ENCODE results near the gene SWAP70.

The SWAP70 gene

DNA sequence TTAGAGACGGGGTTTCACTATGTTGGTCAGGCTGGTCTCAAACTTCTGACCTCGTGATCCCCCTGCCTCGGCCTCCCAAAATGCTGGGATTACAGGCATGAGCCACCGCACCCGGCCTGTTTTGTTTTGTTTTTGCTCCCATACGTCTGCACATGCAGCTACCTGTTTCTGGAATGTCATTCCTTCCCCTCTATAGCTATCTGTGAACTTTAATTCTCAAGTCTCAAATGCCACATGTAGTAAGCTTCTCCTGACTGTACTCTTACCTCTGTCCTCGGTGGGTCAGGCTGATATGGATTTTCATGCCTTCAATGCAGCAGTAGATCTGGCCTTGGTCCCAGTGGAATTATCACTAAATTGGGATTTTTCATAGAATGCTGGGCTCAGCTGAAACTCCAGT, 12.4 kb upstream of the SWAP70 start:
- in situ Hi-C loops (cut with MboI; ENCODE audit: low sequenced_read_pairs) = no loop called here

- in situ Hi-C loops (cut with MboI; ENCODE audit: low sequenced_read_pairs) = no loop called here
Observed at GRCh38 chr11:9651899-9652748, 11.8 kb upstream of the SWAP70 start.

DNA sequence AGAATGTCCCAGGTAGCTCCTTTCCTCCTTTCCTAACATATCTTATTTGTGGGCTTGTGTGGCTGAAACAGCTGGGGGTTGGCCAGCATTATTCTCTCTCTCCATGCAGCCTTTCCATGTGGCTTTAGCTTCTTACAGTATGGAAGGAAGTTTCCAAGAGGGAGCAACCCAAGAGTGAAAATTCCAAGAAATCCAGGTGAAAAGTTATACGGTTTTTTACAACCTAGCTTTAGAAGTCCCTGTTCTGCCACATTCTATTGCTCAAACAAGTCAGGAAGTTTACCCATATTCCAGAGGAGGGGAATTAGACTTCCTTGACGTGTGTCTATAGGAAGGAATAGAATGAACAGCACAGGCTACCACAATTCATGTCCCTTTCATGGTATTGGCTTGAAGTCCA, 10.0 kb upstream of the SWAP70 start:
- in situ Hi-C loops (cut with MboI; ENCODE audit: low sequenced_read_pairs) = no loop called here

- in situ Hi-C loops (cut with MboI; ENCODE audit: low sequenced_read_pairs) = no loop called here
Observed at GRCh38 chr11:9656864-9657263, 7.0 kb upstream of the SWAP70 start.

DNA sequence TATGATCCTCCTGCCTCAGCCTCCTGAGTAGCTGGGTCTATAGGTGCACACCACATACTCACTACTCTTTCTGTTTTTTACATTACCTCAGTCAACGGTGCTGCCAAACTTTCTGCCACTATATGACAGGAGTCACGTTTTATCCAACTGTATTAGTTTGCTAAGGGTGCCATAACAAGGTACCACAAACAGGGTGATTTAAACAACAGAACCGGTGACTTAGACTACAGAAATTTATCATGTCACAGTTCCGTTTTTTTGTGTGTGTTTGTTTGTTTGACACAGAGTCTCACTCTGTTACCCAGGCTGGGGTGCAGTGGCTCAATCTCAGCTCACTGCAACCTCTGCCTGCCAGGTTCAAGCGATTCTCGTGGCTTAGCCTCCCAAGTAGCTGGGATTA, 6.3 kb upstream of the SWAP70 start:
- in situ Hi-C loops (cut with MboI; ENCODE audit: low sequenced_read_pairs) = no loop called here

DNA sequence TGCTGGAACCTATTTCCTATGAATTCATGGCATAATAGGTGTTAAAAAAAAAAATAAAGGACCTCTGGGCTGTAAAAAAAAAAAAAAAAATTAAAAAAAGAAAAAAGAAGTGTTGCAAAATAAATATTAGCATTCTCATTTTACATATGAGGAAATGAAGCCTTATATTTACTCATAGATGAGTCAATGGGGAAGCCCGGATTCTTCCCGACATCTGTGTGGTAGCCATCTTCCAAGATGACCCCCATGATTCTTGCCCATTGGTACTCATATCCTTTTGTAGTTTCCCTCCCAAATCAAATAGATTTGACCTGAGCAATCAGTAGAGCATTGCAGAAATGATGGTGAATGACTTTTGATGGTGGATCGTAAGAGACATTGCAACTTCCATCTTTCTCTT, 3.0 kb upstream of the SWAP70 start:
- in situ Hi-C loops (cut with MboI; ENCODE audit: low sequenced_read_pairs) = no loop called here

- in situ Hi-C loops (cut with MboI; ENCODE audit: low sequenced_read_pairs) = no loop called here
Observed at GRCh38 chr11:9662273-9662672, 1.6 kb upstream of the SWAP70 start.

DNA sequence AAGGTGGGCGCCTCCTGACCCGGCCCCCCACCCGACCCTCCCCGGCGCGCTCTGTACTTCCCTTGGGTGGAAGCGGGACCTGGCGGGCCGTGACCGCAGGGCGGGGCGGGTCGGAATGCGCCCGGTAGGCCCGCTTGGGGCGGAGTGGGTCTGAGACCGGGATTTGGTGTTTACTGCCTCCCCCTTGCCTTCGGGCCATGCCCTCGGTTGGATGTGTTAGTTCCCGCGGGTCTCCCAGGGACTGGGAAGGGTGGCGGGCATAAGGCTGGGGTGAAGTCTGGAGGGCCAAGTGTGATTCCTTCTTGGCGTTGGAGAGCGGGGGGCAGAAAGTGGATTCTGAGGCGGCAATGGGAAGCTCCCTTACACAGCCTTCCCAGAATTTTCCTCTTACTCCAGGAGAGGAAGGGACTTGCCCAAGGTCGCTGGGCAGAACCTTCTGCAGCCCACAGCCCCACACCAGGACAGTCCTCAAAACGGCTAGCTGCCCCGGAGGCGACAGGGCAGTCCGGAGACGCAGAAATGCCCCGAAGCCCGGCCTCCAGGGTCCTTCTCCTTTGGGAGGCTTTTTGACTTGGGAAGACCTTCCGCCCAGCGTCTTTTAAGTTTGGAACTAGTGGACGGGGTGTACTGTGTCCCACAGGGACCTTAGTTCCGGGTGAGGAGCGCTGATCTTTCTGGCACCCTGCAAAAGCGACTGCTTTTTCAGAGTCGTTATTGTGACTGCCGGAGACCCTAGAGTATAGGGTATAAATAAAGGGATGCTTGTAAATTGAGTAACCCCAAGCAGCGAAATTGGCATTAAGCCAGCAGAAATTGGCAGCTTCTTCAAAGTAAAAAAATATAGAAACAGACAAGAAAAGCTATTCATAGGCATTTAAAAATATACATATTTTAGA, 647 bp downstream of the SWAP70 start:
- in situ Hi-C loops (cut with MboI; ENCODE audit: low sequenced_read_pairs) = no loop called here

GRCh38 chr11:9665749-9666148, 1.9 kb downstream of the SWAP70 start:
- in situ Hi-C loops (cut with MboI; ENCODE audit: low sequenced_read_pairs) = no loop called here

GRCh38 chr11:9669954-9670353, 6.1 kb downstream of the SWAP70 start:
- in situ Hi-C loops (cut with MboI; ENCODE audit: low sequenced_read_pairs) = no loop called here

- in situ Hi-C loops (cut with MboI; ENCODE audit: low sequenced_read_pairs) = no loop called here
Observed at GRCh38 chr11:9672288-9672916, 8.5 kb downstream of the SWAP70 start.

DNA sequence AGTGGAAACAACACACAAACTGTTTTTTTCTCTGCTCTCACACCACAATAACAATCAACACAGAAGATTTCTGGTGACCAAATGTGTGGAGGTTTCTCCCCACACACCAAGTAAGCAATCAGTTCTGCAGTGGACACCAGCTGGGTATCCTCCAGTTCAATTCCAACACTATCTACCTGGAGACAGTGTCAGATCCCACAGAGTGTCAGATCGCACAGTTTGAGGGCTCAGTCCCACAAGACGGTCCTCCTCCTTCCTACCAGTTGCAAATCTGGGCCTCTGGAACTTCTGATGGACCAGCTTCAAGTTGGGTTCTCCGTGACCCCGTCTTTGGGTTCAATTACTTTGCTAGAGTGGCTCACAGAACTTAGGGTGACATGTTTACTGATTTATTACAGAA, 9.0 kb downstream of the SWAP70 start:
- in situ Hi-C loops (cut with MboI; ENCODE audit: low sequenced_read_pairs) = no loop called here

DNA sequence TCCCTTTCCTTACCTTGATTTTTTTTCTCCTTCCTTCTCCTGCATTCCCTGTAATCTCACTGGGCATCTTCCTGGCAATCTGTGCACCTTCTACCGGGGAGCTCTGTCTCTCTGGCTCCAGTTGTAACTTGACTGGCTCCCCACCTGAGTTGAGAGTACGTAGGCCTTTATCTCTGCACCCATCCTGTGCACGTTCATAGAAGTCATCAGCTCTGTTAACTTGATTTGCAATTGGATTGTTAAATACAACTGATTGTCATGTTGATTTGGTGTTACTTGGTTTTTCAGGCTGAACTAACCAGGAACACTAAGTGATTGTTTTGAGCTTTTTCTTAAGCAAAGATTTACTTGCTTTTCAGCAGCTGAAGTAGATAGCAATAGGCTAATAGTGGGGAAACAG, 11.8 kb downstream of the SWAP70 start:
- in situ Hi-C loops (cut with MboI; ENCODE audit: low sequenced_read_pairs) = no loop called here

DNA sequence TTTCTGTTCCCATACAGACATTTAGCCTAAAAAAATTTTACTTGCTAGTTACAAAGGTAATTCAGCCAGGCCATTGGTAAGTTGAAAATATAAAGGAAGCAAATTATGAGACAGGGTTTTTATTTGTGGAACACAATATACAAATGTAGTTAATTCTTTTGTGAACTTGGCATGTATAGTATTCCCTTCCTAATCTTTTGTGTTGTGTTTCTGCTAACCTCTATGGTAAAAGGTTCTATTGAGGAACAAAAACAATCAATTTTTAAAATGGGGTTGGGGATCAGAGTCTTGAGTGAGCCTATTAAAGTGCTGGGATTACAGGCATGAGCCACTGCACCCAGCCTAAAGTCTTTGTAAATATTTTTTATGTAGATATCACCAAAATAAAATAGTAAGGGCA, 14.1 kb downstream of the SWAP70 start:
- in situ Hi-C loops (cut with MboI; ENCODE audit: low sequenced_read_pairs) = no loop called here

GRCh38 chr11:9678576-9678975, 14.7 kb downstream of the SWAP70 start:
- in situ Hi-C loops (cut with MboI; ENCODE audit: low sequenced_read_pairs) = no loop called here

- in situ Hi-C loops (cut with MboI; ENCODE audit: low sequenced_read_pairs) = no loop called here
Observed at GRCh38 chr11:9680028-9680427, 16.2 kb downstream of the SWAP70 start.

- in situ Hi-C loops (cut with MboI; ENCODE audit: low sequenced_read_pairs) = no loop called here
Observed at GRCh38 chr11:9681583-9682372, 17.9 kb downstream of the SWAP70 start.

GRCh38 chr11:9687711-9688477, 24.0 kb downstream of the SWAP70 start:
- in situ Hi-C loops (cut with MboI; ENCODE audit: low sequenced_read_pairs) = no loop called here

- in situ Hi-C loops (cut with MboI; ENCODE audit: low sequenced_read_pairs) = no loop called here
Observed at GRCh38 chr11:9688716-9689511, 25.0 kb downstream of the SWAP70 start.
